Measurements from ENCODE around the gene HTR3E. TPM values are rescaled to one million over a fixed set of nuclear protein-coding genes. Genes with fewer than 3 reads are reported as not detected.

Gene HTR3E, protein sequence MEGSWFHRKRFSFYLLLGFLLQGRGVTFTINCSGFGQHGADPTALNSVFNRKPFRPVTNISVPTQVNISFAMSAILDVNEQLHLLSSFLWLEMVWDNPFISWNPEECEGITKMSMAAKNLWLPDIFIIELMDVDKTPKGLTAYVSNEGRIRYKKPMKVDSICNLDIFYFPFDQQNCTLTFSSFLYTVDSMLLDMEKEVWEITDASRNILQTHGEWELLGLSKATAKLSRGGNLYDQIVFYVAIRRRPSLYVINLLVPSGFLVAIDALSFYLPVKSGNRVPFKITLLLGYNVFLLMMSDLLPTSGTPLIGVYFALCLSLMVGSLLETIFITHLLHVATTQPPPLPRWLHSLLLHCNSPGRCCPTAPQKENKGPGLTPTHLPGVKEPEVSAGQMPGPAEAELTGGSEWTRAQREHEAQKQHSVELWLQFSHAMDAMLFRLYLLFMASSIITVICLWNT
- not detected for total RNA-seq

DNA sequence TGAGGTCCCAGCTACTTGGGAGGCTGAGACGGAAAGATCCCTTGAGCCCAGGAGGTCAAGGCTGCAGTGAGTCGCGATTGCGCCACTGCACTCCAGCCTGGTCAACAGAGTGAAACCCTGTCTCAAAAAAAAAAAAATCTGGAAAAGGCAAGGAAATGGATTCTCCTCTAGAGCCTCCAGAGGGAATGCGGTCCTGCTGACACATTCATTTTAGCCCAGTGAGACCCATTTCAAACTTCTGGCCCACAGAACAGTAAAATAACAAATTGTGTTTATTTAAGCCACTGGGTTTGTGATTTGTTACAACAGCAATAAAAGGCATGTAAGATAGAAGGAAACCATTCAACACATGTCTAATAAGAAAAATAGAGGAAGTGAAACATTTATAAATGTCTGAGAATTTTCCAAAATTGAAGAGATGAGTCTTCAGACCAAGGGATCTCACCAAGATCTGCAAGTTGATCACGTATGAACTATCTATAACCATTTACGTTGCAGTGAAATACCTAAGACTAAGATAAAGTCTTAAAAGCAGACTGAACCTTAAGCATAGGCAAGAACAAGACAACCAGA, at the start of gene HTR3E:
Gene HTR3E, plus strand, starts transcription at position 254 of the 573 bp plus-strand sequence. CDS start 466 bp downstream, outside the sequence.
- Histone ChIP-seq H3K27ac (no peak within 1 kb of the TSS), H3K9me3 (peaks cover 5% of the 10 kb centered on the region), H3K36me3 (no peaks in the 10 kb centered on the region), H3K27me3 (no peaks in the 10 kb centered on the region), H3K4me3 (no peak within 1 kb of the TSS), H3K4me1 (no peaks in the 10 kb centered on the region)
- intact Hi-C loops (cut with DNase I), result no loop called here
- DNase-seq (ENCODE audit: extremely low spot score in 2 of 2), result no peak
- TF ChIP-seq POLR2AphosphoS5 (IDR thresholded peaks at IDR 0.05; ENCODE audit: insufficient read depth in 1 of 2, low read depth in 1 of 2), result no peak

DNA sequence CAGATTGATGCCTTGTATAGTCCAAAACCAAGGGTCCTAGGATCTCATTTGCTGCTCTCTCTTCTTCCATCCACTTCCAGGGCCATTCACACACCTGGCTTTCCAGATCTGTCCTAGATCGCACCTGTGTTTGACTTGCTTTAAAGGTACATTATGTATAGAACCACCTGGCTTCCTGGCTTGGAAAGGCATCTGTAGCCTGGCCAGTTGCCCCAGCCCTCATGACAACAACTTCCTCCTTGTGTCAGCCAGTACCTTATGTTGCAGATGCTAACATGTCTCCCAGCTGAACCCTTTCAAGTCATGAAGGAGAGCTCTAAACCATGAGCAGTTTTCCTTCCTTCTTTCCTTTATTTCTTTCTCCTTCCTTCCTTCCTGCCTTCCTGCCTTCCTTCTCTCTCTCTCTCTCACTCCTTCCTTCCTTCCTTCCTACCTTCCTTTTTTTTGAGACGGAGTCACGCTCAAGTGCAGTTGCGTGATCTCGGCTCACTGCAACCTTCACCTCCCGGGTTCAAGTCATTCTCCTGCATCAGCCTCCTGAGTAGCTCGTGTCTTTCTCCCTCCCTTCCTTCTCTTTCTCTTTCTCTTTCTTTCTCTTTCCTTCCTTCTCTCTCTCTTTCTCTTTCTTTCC, 46.5 kb upstream of the HTR3E start:
- no peaks in the 10 kb centered on the region for H3K27me3 ChIP-seq
- no peaks in the 10 kb centered on the region for H3K36me3 ChIP-seq
- no peaks in the 10 kb centered on the region for H3K9me3 ChIP-seq
- TF ChIP-seq, protein P1, sequence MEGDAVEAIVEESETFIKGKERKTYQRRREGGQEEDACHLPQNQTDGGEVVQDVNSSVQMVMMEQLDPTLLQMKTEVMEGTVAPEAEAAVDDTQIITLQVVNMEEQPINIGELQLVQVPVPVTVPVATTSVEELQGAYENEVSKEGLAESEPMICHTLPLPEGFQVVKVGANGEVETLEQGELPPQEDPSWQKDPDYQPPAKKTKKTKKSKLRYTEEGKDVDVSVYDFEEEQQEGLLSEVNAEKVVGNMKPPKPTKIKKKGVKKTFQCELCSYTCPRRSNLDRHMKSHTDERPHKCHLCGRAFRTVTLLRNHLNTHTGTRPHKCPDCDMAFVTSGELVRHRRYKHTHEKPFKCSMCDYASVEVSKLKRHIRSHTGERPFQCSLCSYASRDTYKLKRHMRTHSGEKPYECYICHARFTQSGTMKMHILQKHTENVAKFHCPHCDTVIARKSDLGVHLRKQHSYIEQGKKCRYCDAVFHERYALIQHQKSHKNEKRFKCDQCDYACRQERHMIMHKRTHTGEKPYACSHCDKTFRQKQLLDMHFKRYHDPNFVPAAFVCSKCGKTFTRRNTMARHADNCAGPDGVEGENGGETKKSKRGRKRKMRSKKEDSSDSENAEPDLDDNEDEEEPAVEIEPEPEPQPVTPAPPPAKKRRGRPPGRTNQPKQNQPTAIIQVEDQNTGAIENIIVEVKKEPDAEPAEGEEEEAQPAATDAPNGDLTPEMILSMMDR (IDR thresholded peaks at IDR 0.05), result no peak
- TF ChIP-seq POLR2AphosphoS5 (IDR thresholded peaks at IDR 0.05; ENCODE audit: insufficient read depth in 1 of 2, low read depth in 1 of 2) (no peak), POLR2A (IDR thresholded peaks at IDR 0.05) (no peak)
- intact Hi-C loops (cut with DNase I), result no loop called here
- H3K4me1 ChIP-seq, result no peaks in the 10 kb centered on the region
- no peak overlapping the region for H3K27ac ChIP-seq
- no peak for DNase-seq (ENCODE audit: extremely low spot score in 2 of 2)
- no peak overlapping the region for H3K4me3 ChIP-seq

DNA sequence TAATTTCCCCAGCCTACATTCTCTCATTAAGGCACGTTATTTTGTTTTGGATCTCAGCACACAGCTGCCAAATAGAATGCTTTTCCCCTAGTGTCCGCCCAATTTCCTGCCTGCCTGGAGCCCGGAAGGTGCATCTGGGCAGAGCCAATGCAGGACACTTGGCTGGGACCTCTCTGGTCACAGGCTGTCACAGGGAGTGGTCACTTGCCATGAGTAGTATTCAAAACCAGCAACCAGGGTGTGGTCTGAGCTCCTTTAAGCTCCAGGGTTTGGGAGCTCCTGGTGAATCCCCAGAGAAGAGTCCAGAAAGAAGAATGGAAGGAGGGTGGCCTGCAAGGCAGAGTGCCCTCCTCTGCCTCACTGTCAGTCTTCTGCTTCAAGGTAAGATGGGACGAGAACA, 44.1 kb upstream of the HTR3E start, which contains the start of gene HTR3C:
Gene HTR3C, plus strand, starts transcription at position 281 of the 400 bp plus-strand sequence. Its CDS starts 34 bp downstream, at position 315.
- Histone ChIP-seq H3K27me3 (no peaks in the 10 kb centered on the region), H3K4me3 (no peak within 1 kb of the TSS), H3K9me3 (no peaks in the 10 kb centered on the region), H3K4me1 (no peaks in the 10 kb centered on the region), H3K36me3 (no peaks in the 10 kb centered on the region), H3K27ac (no peak within 1 kb of the TSS)
- intact Hi-C loops (cut with DNase I), result no loop called here
- no peak for DNase-seq (ENCODE audit: extremely low spot score in 2 of 2)
- no peak for TF ChIP-seq POLR2AphosphoS5 (IDR thresholded peaks at IDR 0.05; ENCODE audit: insufficient read depth in 1 of 2, low read depth in 1 of 2)
- no peak for TF ChIP-seq POLR2A (IDR thresholded peaks at IDR 0.05)
- TF ChIP-seq, protein P1 (IDR thresholded peaks at IDR 0.05), result no peak

DNA sequence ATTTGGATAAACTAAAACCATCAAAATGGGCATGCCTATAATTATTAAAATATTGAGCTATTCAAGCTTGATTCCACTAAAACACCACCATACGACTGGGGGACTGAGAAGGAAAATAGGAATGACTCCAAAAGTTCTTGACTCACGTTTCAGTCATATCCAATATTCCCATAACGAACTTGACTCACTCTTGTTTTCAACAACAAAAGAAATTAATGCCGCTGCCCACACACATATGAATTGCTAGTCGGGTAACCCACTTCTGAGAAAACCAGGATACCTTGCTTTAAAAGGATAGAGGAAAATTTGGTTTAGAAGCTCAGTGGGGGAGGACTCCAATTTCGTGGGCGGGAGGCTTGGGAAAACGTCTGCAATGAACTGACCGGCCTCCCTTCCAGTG, 38.8 kb upstream of the HTR3E start:
- TF ChIP-seq POLR2A (IDR thresholded peaks at IDR 0.05) (no peak), POLR2AphosphoS5 (IDR thresholded peaks at IDR 0.05; ENCODE audit: insufficient read depth in 1 of 2, low read depth in 1 of 2) (no peak)
- TF ChIP-seq, protein P1 (IDR thresholded peaks at IDR 0.05), result no peak
- no peak for DNase-seq (ENCODE audit: extremely low spot score in 2 of 2)
- Histone ChIP-seq H3K27ac (no peak overlapping the region), H3K4me3 (no peak overlapping the region), H3K36me3 (no peaks in the 10 kb centered on the region), H3K9me3 (no peaks in the 10 kb centered on the region), H3K27me3 (no peaks in the 10 kb centered on the region), H3K4me1 (no peaks in the 10 kb centered on the region)
- intact Hi-C loops (cut with DNase I), result no loop called here

DNA sequence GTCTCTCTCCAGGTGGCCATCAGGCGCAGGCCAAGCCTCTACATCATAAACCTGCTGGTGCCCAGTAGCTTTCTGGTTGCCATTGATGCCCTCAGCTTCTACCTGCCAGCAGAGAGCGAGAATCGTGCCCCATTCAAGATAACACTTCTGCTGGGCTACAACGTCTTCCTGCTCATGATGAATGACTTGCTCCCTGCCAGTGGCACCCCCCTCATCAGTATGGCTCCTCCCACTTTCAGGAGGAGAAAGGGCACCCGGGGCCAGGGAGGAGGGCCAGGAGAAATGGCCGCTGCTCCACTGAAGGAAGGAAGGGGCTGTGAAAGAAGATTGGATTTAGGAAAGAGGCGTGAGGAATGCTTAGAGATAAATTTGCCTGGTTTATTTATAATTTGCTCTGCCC, 37.4 kb upstream of the HTR3E start:
- intact Hi-C loops (cut with DNase I), result no loop called here
- TF ChIP-seq POLR2AphosphoS5 (IDR thresholded peaks at IDR 0.05; ENCODE audit: insufficient read depth in 1 of 2, low read depth in 1 of 2) (no peak), POLR2A (IDR thresholded peaks at IDR 0.05) (no peak)
- TF ChIP-seq, protein P1 (IDR thresholded peaks at IDR 0.05), result no peak
- no peak for DNase-seq (ENCODE audit: extremely low spot score in 2 of 2)

More for the DNA sequence above, 37.4 kb upstream of the HTR3E start:
- Histone ChIP-seq H3K9me3 (no peaks in the 10 kb centered on the region), H3K27ac (no peak overlapping the region), H3K4me1 (no peaks in the 10 kb centered on the region), H3K36me3 (no peaks in the 10 kb centered on the region), H3K27me3 (no peaks in the 10 kb centered on the region), H3K4me3 (no peak overlapping the region)

All from vagina (tissue), 2 donors.